ENCODE measurements around the gene FRMPD4.

- TF ChIP-seq FOXM1 (IDR thresholded peaks at IDR 0.05; ENCODE audit: borderline replicate concordance), result no peak
- no peak for TF ChIP-seq SP1 (IDR thresholded peaks at IDR 0.05)
- no peak for TF ChIP-seq TARDBP (IDR thresholded peaks at IDR 0.05)
- TF ChIP-seq ARNT (IDR thresholded peaks at IDR 0.05), result no peak
- no peak for TF ChIP-seq BHLHE40 (IDR thresholded peaks at IDR 0.05; ENCODE audit: borderline replicate concordance)
- no peak for TF ChIP-seq ZNF384 (IDR thresholded peaks at IDR 0.05)
- no peak for TF ChIP-seq FOXA1 (IDR thresholded peaks at IDR 0.05)
- TF ChIP-seq SUZ12 (IDR thresholded peaks at IDR 0.05), result no peak
- no peak for TF ChIP-seq CTBP1 (IDR thresholded peaks at IDR 0.05; ENCODE audit: borderline replicate concordance)
- TF ChIP-seq PKNOX1 (IDR thresholded peaks at IDR 0.05), result no peak
- no peak for TF ChIP-seq FOXK2 (IDR thresholded peaks at IDR 0.05)
These were observed 24.1 kb downstream of the FRMPD4 start for GRCh38 chrX:12162420-12162819.

All from HEK293T (cell line).